ENCODE data around the gene TRIM29. TPM values are rescaled to one million over a fixed set of nuclear protein-coding genes. Genes with fewer than 3 reads are reported as not detected.

The TRIM29 gene
- total and polyA plus RNA-seq, 2 of the 13 experiments (the other 11 are each of a cell fraction or from before 2014, with no cell fraction given) = 0.86 TPM

DNA sequence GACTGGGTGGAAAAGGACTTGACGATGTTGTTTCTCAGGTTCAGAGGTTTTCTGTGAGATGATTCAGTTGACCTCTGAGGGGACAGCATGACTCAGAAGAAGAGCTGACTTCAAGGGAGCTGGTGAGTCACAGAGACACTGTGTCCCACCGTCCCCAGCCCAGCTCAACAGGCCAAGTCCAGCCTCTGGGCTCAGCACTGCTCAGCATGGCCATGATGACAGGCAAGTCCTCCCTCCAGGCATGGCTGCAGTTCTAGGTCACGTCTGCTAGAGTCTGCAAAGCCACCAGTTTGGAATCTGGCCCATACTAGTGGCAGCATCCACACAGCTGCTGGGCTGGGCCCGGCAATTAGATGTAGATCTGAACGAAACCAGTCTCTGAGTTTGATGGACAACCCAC, 12.9 kb downstream of the TRIM29 start:
- Histone ChIP-seq H3K36me3 (replicated peaks in 1 of 2; ENCODE audit: control insufficient read depth in 1 of 2, insufficient read depth in 2 of 2, low read length in 2 of 2) (no peaks in the 10 kb centered on the region), H3K27ac (ENCODE audit: extremely low read length, insufficient read depth, low read length) (no peak overlapping the region), H3K79me2 (ENCODE audit: insufficient read depth, low read length) (no peaks in the 10 kb centered on the region), H3K9me3 (ENCODE audit: low read length) (no peaks in the 10 kb centered on the region), H3K4me2 (ENCODE audit: low read depth, low read length) (no peak overlapping the region), H4K20me1 (ENCODE audit: insufficient read depth, low read length) (no peaks in the 10 kb centered on the region), H2AFZ (ENCODE audit: low read length) (no peak overlapping the region), H3K4me1 (ENCODE audit: insufficient read depth, low read length) (peaks cover 30% of the 10 kb centered on the region), H3K9ac (ENCODE audit: insufficient read depth, low read depth, low read length) (no peak overlapping the region), H3K27me3 (ENCODE audit: control insufficient read depth in 1 of 2, insufficient read depth in 2 of 2, low read length in 2 of 2) (peaks cover 12 to 65% of the 10 kb centered on the region in 2 experiments), H3K4me3 (replicated peaks in 1 of 3; ENCODE audit: insufficient read depth in 1 of 3, low read depth in 2 of 3, low read length in 3 of 3) (no peak overlapping the region)
- in situ Hi-C loops (cut with HindIII; ENCODE audit: extremely low pct_ligation_motif_present, low pct_unique_long_range_greater_than_20kb) = no loop called here
- WGBS (ENCODE audit: low lambda C conversion rate) = 27% methylated on average over 3 of the region's 5 CpGs
- ATAC-seq = peak; percentile 32; the same call in 1 of the 3 replicates
- POLR2A ChIA-PET = no interaction called here
- FAIRE-seq = no peak
- TF ChIP-seq, protein P1, sequence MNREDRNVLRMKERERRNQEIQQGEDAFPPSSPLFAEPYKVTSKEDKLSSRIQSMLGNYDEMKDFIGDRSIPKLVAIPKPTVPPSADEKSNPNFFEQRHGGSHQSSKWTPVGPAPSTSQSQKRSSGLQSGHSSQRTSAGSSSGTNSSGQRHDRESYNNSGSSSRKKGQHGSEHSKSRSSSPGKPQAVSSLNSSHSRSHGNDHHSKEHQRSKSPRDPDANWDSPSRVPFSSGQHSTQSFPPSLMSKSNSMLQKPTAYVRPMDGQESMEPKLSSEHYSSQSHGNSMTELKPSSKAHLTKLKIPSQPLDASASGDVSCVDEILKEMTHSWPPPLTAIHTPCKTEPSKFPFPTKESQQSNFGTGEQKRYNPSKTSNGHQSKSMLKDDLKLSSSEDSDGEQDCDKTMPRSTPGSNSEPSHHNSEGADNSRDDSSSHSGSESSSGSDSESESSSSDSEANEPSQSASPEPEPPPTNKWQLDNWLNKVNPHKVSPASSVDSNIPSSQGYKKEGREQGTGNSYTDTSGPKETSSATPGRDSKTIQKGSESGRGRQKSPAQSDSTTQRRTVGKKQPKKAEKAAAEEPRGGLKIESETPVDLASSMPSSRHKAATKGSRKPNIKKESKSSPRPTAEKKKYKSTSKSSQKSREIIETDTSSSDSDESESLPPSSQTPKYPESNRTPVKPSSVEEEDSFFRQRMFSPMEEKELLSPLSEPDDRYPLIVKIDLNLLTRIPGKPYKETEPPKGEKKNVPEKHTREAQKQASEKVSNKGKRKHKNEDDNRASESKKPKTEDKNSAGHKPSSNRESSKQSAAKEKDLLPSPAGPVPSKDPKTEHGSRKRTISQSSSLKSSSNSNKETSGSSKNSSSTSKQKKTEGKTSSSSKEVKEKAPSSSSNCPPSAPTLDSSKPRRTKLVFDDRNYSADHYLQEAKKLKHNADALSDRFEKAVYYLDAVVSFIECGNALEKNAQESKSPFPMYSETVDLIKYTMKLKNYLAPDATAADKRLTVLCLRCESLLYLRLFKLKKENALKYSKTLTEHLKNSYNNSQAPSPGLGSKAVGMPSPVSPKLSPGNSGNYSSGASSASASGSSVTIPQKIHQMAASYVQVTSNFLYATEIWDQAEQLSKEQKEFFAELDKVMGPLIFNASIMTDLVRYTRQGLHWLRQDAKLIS (CRISPR knock-in tag; IDR thresholded peaks at IDR 0.05) = no peak
- TF ChIP-seq ZSCAN21 (CRISPR knock-in tag; IDR thresholded peaks at IDR 0.05; ENCODE audit: borderline replicate concordance) (no peak), FOSL2 (CRISPR knock-in tag; IDR thresholded peaks at IDR 0.05) (peak; percentile 62)
- TF ChIP-seq, protein P2, sequence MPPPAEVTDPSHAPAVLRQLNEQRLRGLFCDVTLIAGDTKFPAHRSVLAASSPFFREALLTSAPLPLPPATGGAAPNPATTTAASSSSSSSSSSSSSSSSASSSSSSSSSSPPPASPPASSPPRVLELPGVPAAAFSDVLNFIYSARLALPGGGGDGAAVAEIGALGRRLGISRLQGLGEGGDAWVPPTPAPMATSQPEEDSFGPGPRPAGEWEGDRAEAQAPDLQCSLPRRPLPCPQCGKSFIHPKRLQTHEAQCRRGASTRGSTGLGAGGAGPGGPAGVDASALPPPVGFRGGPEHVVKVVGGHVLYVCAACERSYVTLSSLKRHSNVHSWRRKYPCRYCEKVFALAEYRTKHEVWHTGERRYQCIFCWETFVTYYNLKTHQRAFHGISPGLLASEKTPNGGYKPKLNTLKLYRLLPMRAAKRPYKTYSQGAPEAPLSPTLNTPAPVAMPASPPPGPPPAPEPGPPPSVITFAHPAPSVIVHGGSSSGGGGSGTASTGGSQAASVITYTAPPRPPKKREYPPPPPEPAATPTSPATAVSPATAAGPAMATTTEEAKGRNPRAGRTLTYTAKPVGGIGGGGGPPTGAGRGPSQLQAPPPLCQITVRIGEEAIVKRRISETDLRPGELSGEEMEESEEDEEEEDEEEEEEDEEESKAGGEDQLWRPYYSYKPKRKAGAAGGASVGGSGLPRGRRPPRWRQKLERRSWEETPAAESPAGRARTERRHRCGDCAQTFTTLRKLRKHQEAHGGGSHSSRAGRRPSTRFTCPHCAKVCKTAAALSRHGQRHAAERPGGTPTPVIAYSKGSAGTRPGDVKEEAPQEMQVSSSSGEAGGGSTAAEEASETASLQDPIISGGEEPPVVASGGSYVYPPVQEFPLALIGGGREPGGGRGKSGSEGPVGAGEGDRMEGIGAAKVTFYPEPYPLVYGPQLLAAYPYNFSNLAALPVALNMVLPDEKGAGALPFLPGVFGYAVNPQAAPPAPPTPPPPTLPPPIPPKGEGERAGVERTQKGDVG (CRISPR knock-in tag; IDR thresholded peaks at IDR 0.05; ENCODE audit: borderline replicate concordance) = no peak
- DNase-seq (ENCODE audit: low spot score) = peak; percentile 37
- CTCF ChIA-PET (ENCODE audit: low intra/inter-chr PET ratio, low total read pairs) = no interaction called here
- BruUV-seq (replicated peaks) = no TSS peak
- intact Hi-C loops (cut with micrococcal nuclease; ENCODE audit: unreplicated experiment) = no loop called here

Data from HepG2 (cell line).